Motor neuron (in vitro differentiated cells): Measurements from ENCODE around the gene CYP27C1. TPM values are rescaled to one million over a fixed set of nuclear protein-coding genes. Genes with fewer than 3 reads are reported as not detected.
"Not testable (repeated sequence)": the region's sequence is repeated elsewhere in the genome, so short reads cannot be mapped to it uniquely, and the experiment has no call there.

ENCODE experiments used
- ATAC-seq, 8 experiments: fragments of 200-7000 bp; cut with Tn5 transposase; replicated peaks in 6 of 8; 2 replicates each; pipeline ENCODE4 v1.8.0; 2021; ENCODE audit warnings: mild to moderate bottlenecking in 8 of 8, moderate library complexity in 8 of 8
- H3K27ac ChIP-seq, 2 donors: fragments of 250-450 bp; sonication (Bioruptor Pico); 2 replicates each; pipeline ENCODE4 v1.9.0; 2021; ENCODE audit warnings: antibody characterized with exemption in 2 of 2, mild to moderate bottlenecking in 2 of 2, moderate library complexity in 1 of 2
- H3K4me1 ChIP-seq, 2 donors: fragments of 250-450 bp; sonication (Bioruptor Pico); replicated peaks in 1 of 2; 2 replicates each; pipeline ENCODE4 v1.6.1; 2021; ENCODE audit warnings: antibody characterized with exemption in 2 of 2, mild to moderate bottlenecking in 2 of 2, moderate library complexity in 1 of 2
- H3K4me3 ChIP-seq, 5 donors: fragments of 250-450 bp; sonication (Bioruptor Pico); 2 replicates each; pipeline ENCODE4 v1.9.0; 2021; ENCODE audit warnings: antibody characterized with exemption in 5 of 5, mild to moderate bottlenecking in 5 of 5, moderate library complexity in 4 of 5
- WGBS, 10 experiments: fragments of 450-650 bp; shearing (Covaris generic); methylation state at CpG; one replicate each; pipeline ENCODE4 v1.0.0; 2022; 5-methylcytosine and 5-hydroxymethylcytosine counted together
- in situ Hi-C, 9 experiments: fragments of 400-800 bp; cut with MboI; loops; one replicate each; pipeline ENCODE4 v1.15.0; 2021; ENCODE audit warnings: low sequenced_read_pairs in 9 of 9, low pct_unique_long_range_greater_than_20kb in 2 of 9; ENCODE audit not compliant: unreplicated experiment in 9 of 9
- total RNA-seq, 8 experiments: library from RNA; unstranded; fragments of 300-600 nt; gene quantifications; 2 replicates each; pipeline versions ENCODE4 v1.2.3 to v1.2.4, GENCODE V29; 2022

The CYP27C1 gene
- 1 to 10 TPM in 6 of 8 experiments, under 1 TPM in 2; 0.18 to 4.6 (median 2.0) TPM for total RNA-seq

GRCh38 chr2:127220102-127220767 lies at the start of gene CYP27C1:
Gene CYP27C1, minus strand, starts transcription at chr2:127220299. Its CDS starts 29 bp downstream, at chr2:127220270.
- Histone ChIP-seq H3K4me3 (peak within 1 kb of the TSS; percentile 52 to 94 (median 77)), H3K4me1 (peaks cover 18 to 20% of the 10 kb centered on the region in 2 donors), H3K27ac (peak within 1 kb of the TSS; percentile 36 to 81)
- in situ Hi-C loops, result no loop called here
- ATAC-seq, result peak; percentile 10 to 62 (median 51)
- 0 to 21% (median 0%) methylated on average over 1 to 14 of the region's 43 CpGs; no CpG with 5 or more reads in 1 of the 10 experiments for WGBS, 10 experiments

GRCh38 chr2:127261804-127262406 lies 41.8 kb upstream of the CYP27C1 start:
- Histone ChIP-seq H3K4me1 (no peaks in the 10 kb centered on the region), H3K4me3 (no peak overlapping the region), H3K27ac (no peak overlapping the region)
- in situ Hi-C loops, result no loop called here
- peak in 3 of 8 experiments; percentile 71 to 84 (median 82) for ATAC-seq
- 17 to 100% (median 84%) methylated on average over 1 to 7 of the region's 8 CpGs; no CpG with 5 or more reads in 1 of the 10 experiments for WGBS, 10 experiments

- Histone ChIP-seq H3K4me1 (peaks cover 0 to 3% of the 10 kb centered on the region in 2 donors), H3K4me3 (no peak overlapping the region), H3K27ac (no peak overlapping the region)
- WGBS, 10 experiments, result 60 to 100% (median 89%) methylated on average over 1 to 5 of the region's 5 CpGs; no CpG with 5 or more reads in 4 of the 10 experiments
- in situ Hi-C loops, result no loop called here
- no peak for ATAC-seq
Observed at GRCh38 chr2:127259355-127259754, 39.3 kb upstream of the CYP27C1 start.

- ATAC-seq, result no peak
- WGBS, 10 experiments, result 83 to 100% (median 95%) methylated on average over 1 to 6 of the region's 8 CpGs; no CpG with 5 or more reads in 2 of the 10 experiments
- in situ Hi-C loops, result no loop called here
- Histone ChIP-seq H3K4me1 (peaks cover 0 to 3% of the 10 kb centered on the region in 2 donors), H3K27ac (no peak overlapping the region), H3K4me3 (no peak overlapping the region)
Observed at GRCh38 chr2:127256866-127257265, 36.8 kb upstream of the CYP27C1 start.

GRCh38 chr2:127256381-127256780 lies 36.3 kb upstream of the CYP27C1 start:
- no peak overlapping the region for H3K4me3 ChIP-seq
- in situ Hi-C loops, result no loop called here
- ATAC-seq, result no peak
- 60 to 100% (median 100%) methylated on average over 1 to 3 of the region's 3 CpGs; no CpG with 5 or more reads in 2 of the 10 experiments for WGBS, 10 experiments
- no peak overlapping the region for H3K27ac ChIP-seq
- peaks cover 0 to 3% of the 10 kb centered on the region in 2 donors for H3K4me1 ChIP-seq

GRCh38 chr2:127255721-127256120 lies 35.6 kb upstream of the CYP27C1 start:
- no peak for ATAC-seq
- Histone ChIP-seq H3K4me3 (no peak overlapping the region), H3K27ac (no peak overlapping the region), H3K4me1 (peaks cover 0 to 3% of the 10 kb centered on the region in 2 donors)
- WGBS, 10 experiments, result 87 to 100% (median 97%) methylated on average over 1 to 5 of the region's 6 CpGs; no CpG with 5 or more reads in 5 of the 10 experiments
- in situ Hi-C loops, result no loop called here

- H3K27ac ChIP-seq, result no peak overlapping the region
- peaks cover 0 to 3% of the 10 kb centered on the region in 2 donors for H3K4me1 ChIP-seq
- 33 to 100% (median 60%) methylated on average over 1 to 2 of the region's 2 CpGs; no CpG with 5 or more reads in 4 of the 10 experiments for WGBS, 10 experiments
- in situ Hi-C loops, result no loop called here
- H3K4me3 ChIP-seq, result no peak overlapping the region
- peak in 5 of 8 experiments; percentile 27 to 61 (median 37) for ATAC-seq
Observed at GRCh38 chr2:127255146-127255545, 35.0 kb upstream of the CYP27C1 start.

- Histone ChIP-seq H3K4me3 (no peak overlapping the region), H3K4me1 (peaks cover 0 to 3% of the 10 kb centered on the region in 2 donors), H3K27ac (no peak overlapping the region)
- in situ Hi-C loops, result no loop called here
- WGBS, 10 experiments, result 27 to 100% (median 76%) methylated on average over 1 to 7 of the region's 7 CpGs; no CpG with 5 or more reads in 1 of the 10 experiments
- peak in 1 of 8 experiments; percentile 58 for ATAC-seq
Observed at GRCh38 chr2:127254386-127254981, 34.4 kb upstream of the CYP27C1 start.

GRCh38 chr2:127241184-127241583 lies 21.1 kb upstream of the CYP27C1 start:
- H3K4me1 ChIP-seq, ATAC-seq, H3K27ac ChIP-seq, in situ Hi-C loops, H3K4me3 ChIP-seq: not testable (repeated sequence)
- 40 to 92% (median 64%) methylated on average over 1 to 2 of the region's 2 CpGs; no CpG with 5 or more reads in 1 of the 10 experiments for WGBS, 10 experiments

GRCh38 chr2:127239395-127239794 lies 19.3 kb upstream of the CYP27C1 start:
- Histone ChIP-seq H3K27ac (no peak overlapping the region), H3K4me1 (no peaks in the 10 kb centered on the region), H3K4me3 (no peak overlapping the region)
- in situ Hi-C loops, result no loop called here
- no peak for ATAC-seq
- 100% methylated on average over 1 of the region's 1 CpG; no CpG with 5 or more reads in 4 of the 10 experiments for WGBS, 10 experiments

GRCh38 chr2:127237768-127238167 lies 17.7 kb upstream of the CYP27C1 start:
- H3K4me1 ChIP-seq, ATAC-seq, H3K4me3 ChIP-seq, in situ Hi-C loops, H3K27ac ChIP-seq: not testable (repeated sequence)
- 7 to 61% (median 46%) methylated on average over 2 of the region's 2 CpGs; no CpG with 5 or more reads in 5 of the 10 experiments for WGBS, 10 experiments

GRCh38 chr2:127235082-127235702 lies 15.1 kb upstream of the CYP27C1 start:
- no peak for ATAC-seq
- no peak overlapping the region for H3K27ac ChIP-seq
- in situ Hi-C loops, result no loop called here

More at GRCh38 chr2:127235082-127235702, 15.1 kb upstream of the CYP27C1 start:
- WGBS, 10 experiments, result 68 to 100% (median 77%) methylated on average over 1 to 6 of the region's 6 CpGs; no CpG with 5 or more reads in 3 of the 10 experiments
- Histone ChIP-seq H3K4me1 (no peaks in the 10 kb centered on the region), H3K4me3 (no peak overlapping the region)
